ENCODE measurements around the gene TRIM3.
"Not testable (repeated sequence)": the region's sequence is repeated elsewhere in the genome, so short reads cannot be mapped to it uniquely, and the experiment has no call there.

Gene TRIM3

GRCh38 chr11:6473451-6474412, at the start of gene TRIM3:
Gene TRIM3, minus strand, starts transcription at chr11:6473941. Its CDS starts 8,246 bp downstream, at chr11:6465695.
- DNase-seq, result peak; percentile 81

- no peak for DNase-seq
These were observed 49.5 kb upstream of the TRIM3 start for GRCh38 chr11:6523253-6523652.

GRCh38 chr11:6521946-6522345, 48.2 kb upstream of the TRIM3 start:
- DNase-seq, result not testable (repeated sequence)

- no peak for DNase-seq
These were observed 46.5 kb upstream of the TRIM3 start for GRCh38 chr11:6520265-6520664.

GRCh38 chr11:6516865-6517264, 43.1 kb upstream of the TRIM3 start:
- DNase-seq, result no peak

- DNase-seq, result peak; percentile 11
These were observed 32.0 kb upstream of the TRIM3 start for GRCh38 chr11:6505577-6506240.

- DNase-seq, result no peak
These were observed 30.4 kb upstream of the TRIM3 start for GRCh38 chr11:6504166-6504565.

- no peak for DNase-seq
These were observed 28.6 kb upstream of the TRIM3 start for GRCh38 chr11:6502382-6502781.

GRCh38 chr11:6498544-6498943, 24.8 kb upstream of the TRIM3 start:
- DNase-seq, result no peak

GRCh38 chr11:6498121-6498520, 24.4 kb upstream of the TRIM3 start:
- no peak for DNase-seq

GRCh38 chr11:6497069-6497839, 23.5 kb upstream of the TRIM3 start, which contains the start of gene DNHD1:
Gene DNHD1, plus strand, starts transcription at chr11:6497280. Its CDS starts 936 bp downstream, at chr11:6498216.
- DNase-seq, result no peak

- no peak for DNase-seq
These were observed 15.6 kb upstream of the TRIM3 start for GRCh38 chr11:6489306-6489705.

GRCh38 chr11:6488821-6489220, 15.1 kb upstream of the TRIM3 start:
- no peak for DNase-seq

- DNase-seq, result no peak
These were observed 14.6 kb upstream of the TRIM3 start for GRCh38 chr11:6488342-6488741.

GRCh38 chr11:6486938-6487337, 13.2 kb upstream of the TRIM3 start:
- no peak for DNase-seq

GRCh38 chr11:6486256-6486655, 12.5 kb upstream of the TRIM3 start:
- DNase-seq, result no peak

- DNase-seq, result no peak
These were observed 11.9 kb upstream of the TRIM3 start for GRCh38 chr11:6485661-6486060.

GRCh38 chr11:6483015-6483414, 9.3 kb upstream of the TRIM3 start:
- no peak for DNase-seq

GRCh38 chr11:6482441-6482840, 8.7 kb upstream of the TRIM3 start:
- DNase-seq, result no peak

- no peak for DNase-seq
These were observed 8.2 kb upstream of the TRIM3 start for GRCh38 chr11:6481924-6482275.

GRCh38 chr11:6481012-6481923, 7.5 kb upstream of the TRIM3 start, which contains the start of the genes ARFIP2 and TIMM10B:
Gene ARFIP2, minus strand, starts transcription at chr11:6481331. Its CDS starts 910 bp downstream, at chr11:6480421.
Gene TIMM10B, plus strand, starts transcription at chr11:6481501. Its CDS starts 16 bp downstream, at chr11:6481517.
- peak; percentile 96 for DNase-seq
